ENCODE measurements around the gene PTPRK. TPM values are rescaled to one million over a fixed set of nuclear protein-coding genes. Genes with fewer than 3 reads are reported as not detected.

Gene PTPRK
- total and polyA plus RNA-seq, 2 donors (not counting 1 experiment from before 2014, with no cell fraction given) = 16.2 to 18.7 TPM

DNA sequence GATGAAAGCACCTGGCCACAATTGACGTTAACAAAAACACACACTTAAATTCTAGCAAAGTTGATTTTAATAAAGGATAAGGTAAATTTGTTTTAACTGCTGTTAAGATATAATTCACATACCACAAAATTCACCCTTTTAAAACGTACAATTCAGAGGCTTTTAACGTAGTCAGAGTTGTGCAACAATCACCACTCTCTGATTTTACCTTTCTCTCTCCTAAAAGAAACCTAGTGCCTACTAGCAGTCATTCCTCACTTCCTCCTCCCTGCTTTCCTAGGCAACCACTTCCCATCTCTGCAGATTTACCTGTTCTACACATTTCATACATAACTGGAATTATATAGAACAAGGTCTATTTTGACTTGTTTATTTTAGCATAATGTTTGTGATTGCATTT lies 58.9 kb downstream of the PTPRK start:
- Histone ChIP-seq H3K9me3 (ENCODE audit: control extremely low read depth in 1 of 3, control insufficient read depth in 2 of 3, insufficient read depth in 1 of 3, low read length in 2 of 3) (no peaks in the 10 kb centered on the region), H2AFZ (ENCODE audit: insufficient read depth, low read depth, low read length, poor library complexity, severe bottlenecking) (no peak overlapping the region), H3K4me1 (ENCODE audit: control insufficient read depth in 2 of 2, insufficient read depth in 2 of 2, low read length in 2 of 2) (no peaks in the 10 kb centered on the region), H3K4me2 (replicated peaks; ENCODE audit: low read depth, low read length, poor library complexity, severe bottlenecking) (no peak overlapping the region), H3K36me3 (replicated peaks in 1 of 2; ENCODE audit: control extremely low read depth in 1 of 2, control insufficient read depth in 1 of 2, extremely low read depth in 1 of 2, insufficient read depth in 2 of 2, low read length in 1 of 2) (no peaks in the 10 kb centered on the region), H3K27ac (ENCODE audit: low read length in 2 of 2) (no peak overlapping the region), H4K20me1 (ENCODE audit: control insufficient read depth, insufficient read depth, low read length, poor library complexity, severe bottlenecking) (no peaks in the 10 kb centered on the region), H3K79me2 (ENCODE audit: control insufficient read depth, insufficient read depth, low read length) (no peaks in the 10 kb centered on the region), H3K9ac (ENCODE audit: low read length) (no peak overlapping the region), H3K27me3 (replicated peaks in 1 of 4; ENCODE audit: control extremely low read depth in 1 of 4, control insufficient read depth in 3 of 4, insufficient read depth in 4 of 4, low read length in 3 of 4) (no peaks in the 10 kb centered on the region), H3K4me3 (ENCODE audit: control extremely low read depth in 1 of 5, extremely low read depth in 1 of 5, insufficient read depth in 1 of 5, low read depth in 2 of 5, low read length in 4 of 5) (no peak overlapping the region)
- H3K27me3 Mint-ChIP-seq = peaks cover 3% of the 10 kb centered on the region
- 94% methylated on average over 2 of the region's 3 CpGs for WGBS (ENCODE audit: insufficient coverage)
- no peak overlapping the region for H3K27ac Mint-ChIP-seq
- ATAC-seq (ENCODE audit: low read depth) (no peak), DNase-seq (no peak)
- POLR2A ChIA-PET = no interaction called here
- H3K4me3 Mint-ChIP-seq = no peak overlapping the region
- no peaks in the 10 kb centered on the region for H3K4me1 Mint-ChIP-seq
- intact Hi-C loops (cut with micrococcal nuclease) = no loop called here
- CTCF ChIA-PET = no interaction called here
- H3K9me3 Mint-ChIP-seq (ENCODE audit: insufficient read depth) = no peaks in the 10 kb centered on the region
- TF ChIP-seq, protein P1, sequence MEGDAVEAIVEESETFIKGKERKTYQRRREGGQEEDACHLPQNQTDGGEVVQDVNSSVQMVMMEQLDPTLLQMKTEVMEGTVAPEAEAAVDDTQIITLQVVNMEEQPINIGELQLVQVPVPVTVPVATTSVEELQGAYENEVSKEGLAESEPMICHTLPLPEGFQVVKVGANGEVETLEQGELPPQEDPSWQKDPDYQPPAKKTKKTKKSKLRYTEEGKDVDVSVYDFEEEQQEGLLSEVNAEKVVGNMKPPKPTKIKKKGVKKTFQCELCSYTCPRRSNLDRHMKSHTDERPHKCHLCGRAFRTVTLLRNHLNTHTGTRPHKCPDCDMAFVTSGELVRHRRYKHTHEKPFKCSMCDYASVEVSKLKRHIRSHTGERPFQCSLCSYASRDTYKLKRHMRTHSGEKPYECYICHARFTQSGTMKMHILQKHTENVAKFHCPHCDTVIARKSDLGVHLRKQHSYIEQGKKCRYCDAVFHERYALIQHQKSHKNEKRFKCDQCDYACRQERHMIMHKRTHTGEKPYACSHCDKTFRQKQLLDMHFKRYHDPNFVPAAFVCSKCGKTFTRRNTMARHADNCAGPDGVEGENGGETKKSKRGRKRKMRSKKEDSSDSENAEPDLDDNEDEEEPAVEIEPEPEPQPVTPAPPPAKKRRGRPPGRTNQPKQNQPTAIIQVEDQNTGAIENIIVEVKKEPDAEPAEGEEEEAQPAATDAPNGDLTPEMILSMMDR (IDR thresholded peaks at IDR 0.05) = no peak
- no peak for TF ChIP-seq EZH2 (IDR thresholded peaks at IDR 0.05; ENCODE audit: borderline replicate concordance, insufficient read depth, low read depth, low read length, poor library complexity, severe bottlenecking)

DNA sequence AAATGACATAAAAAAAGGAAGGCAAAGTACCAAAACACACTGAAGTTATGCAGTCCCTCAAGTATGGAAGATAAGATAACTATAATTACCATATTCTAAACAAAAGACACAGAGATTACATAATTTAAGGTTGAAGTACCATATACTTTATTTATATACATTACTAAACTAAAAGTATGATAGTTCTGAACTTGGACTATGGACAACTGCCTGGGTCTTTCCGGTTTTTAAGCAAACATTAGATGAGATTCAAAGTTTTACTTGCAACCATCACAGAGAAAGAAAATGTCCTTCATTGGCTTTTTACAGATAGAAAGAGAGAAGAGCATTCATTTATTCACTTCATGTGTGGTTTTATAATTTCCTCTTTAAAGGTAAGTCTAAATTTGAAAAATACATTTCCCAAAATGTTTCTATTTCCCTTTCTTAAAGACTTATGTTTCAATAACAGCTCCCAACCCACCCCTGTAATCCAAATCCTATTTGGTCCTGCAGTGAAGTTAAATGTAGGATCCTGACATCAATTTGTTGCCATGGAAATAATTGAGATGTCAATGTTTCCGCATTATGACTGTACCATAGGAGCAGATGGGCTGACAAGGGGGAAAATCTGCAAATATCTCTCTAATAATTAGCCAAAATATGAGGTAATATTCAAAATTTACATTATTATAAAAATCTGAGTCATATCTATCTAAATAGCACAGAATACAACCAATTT lies 63.7 kb downstream of the PTPRK start:
- H3K4me2 ChIP-seq (replicated peaks; ENCODE audit: low read depth, low read length, poor library complexity, severe bottlenecking) = no peak overlapping the region
- ChIA-PET CTCF (no interaction called here), POLR2A (no interaction called here)
- WGBS (ENCODE audit: insufficient coverage) = no CpG with 5 or more reads among the region's 2 CpGs
- no peak overlapping the region for H3K27ac Mint-ChIP-seq
- no peak overlapping the region for H3K4me3 Mint-ChIP-seq
- H3K9me3 Mint-ChIP-seq (ENCODE audit: insufficient read depth) = no peaks in the 10 kb centered on the region
- H3K36me3 ChIP-seq (replicated peaks in 1 of 2; ENCODE audit: control extremely low read depth in 1 of 2, control insufficient read depth in 1 of 2, extremely low read depth in 1 of 2, insufficient read depth in 2 of 2, low read length in 1 of 2) = no peaks in the 10 kb centered on the region
- no peaks in the 10 kb centered on the region for H3K27me3 ChIP-seq (replicated peaks in 1 of 4; ENCODE audit: control extremely low read depth in 1 of 4, control insufficient read depth in 3 of 4, insufficient read depth in 4 of 4, low read length in 3 of 4)
- no peak overlapping the region for H3K9ac ChIP-seq (ENCODE audit: low read length)
- H3K4me1 Mint-ChIP-seq = no peaks in the 10 kb centered on the region
- H3K79me2 ChIP-seq (ENCODE audit: control insufficient read depth, insufficient read depth, low read length) = no peaks in the 10 kb centered on the region
- DNase-seq (no peak), ATAC-seq (ENCODE audit: low read depth) (no peak)
- no peak overlapping the region for H2AFZ ChIP-seq (ENCODE audit: insufficient read depth, low read depth, low read length, poor library complexity, severe bottlenecking)
- no peaks in the 10 kb centered on the region for H3K9me3 ChIP-seq (ENCODE audit: control extremely low read depth in 1 of 3, control insufficient read depth in 2 of 3, insufficient read depth in 1 of 3, low read length in 2 of 3)
- intact Hi-C loops (cut with micrococcal nuclease) = no loop called here
- TF ChIP-seq, protein P1 (IDR thresholded peaks at IDR 0.05) = no peak
- no peak for TF ChIP-seq EZH2 (IDR thresholded peaks at IDR 0.05; ENCODE audit: borderline replicate concordance, insufficient read depth, low read depth, low read length, poor library complexity, severe bottlenecking)
- H3K27me3 Mint-ChIP-seq = no peaks in the 10 kb centered on the region
- H4K20me1 ChIP-seq (ENCODE audit: control insufficient read depth, insufficient read depth, low read length, poor library complexity, severe bottlenecking) = no peaks in the 10 kb centered on the region
- no peaks in the 10 kb centered on the region for H3K4me1 ChIP-seq (ENCODE audit: control insufficient read depth in 2 of 2, insufficient read depth in 2 of 2, low read length in 2 of 2)
- no peak overlapping the region for H3K4me3 ChIP-seq (ENCODE audit: control extremely low read depth in 1 of 5, extremely low read depth in 1 of 5, insufficient read depth in 1 of 5, low read depth in 2 of 5, low read length in 4 of 5)
- no peak overlapping the region for H3K27ac ChIP-seq (ENCODE audit: low read length in 2 of 2)
